Dedifferentiated amniotic fluid mesenchymal stem cell (primary cell): Measurements from ENCODE around the gene TPX2.
A peak's percentile ranks its signal among the peaks of the same experiment; 100 is the strongest.

Experiments used
- DNase-seq: peaks from one replicate; pipeline ENCODE4 v3.0.0-alpha.2; 2016; ENCODE audit errors: extremely low spot score

Gene TPX2

GRCh38 chr20:31738729-31739549 lies at the start of gene TPX2:
Gene TPX2 (plus strand): TSS chr20:31739290. CDS start chr20:31757477, 18,187 bp downstream.
- peak; percentile 98 for DNase-seq

- no peak for DNase-seq
Measured at GRCh38 chr20:31690124-31690666, 48.9 kb upstream of the TPX2 start.

GRCh38 chr20:31691646-31692275 lies 47.3 kb upstream of the TPX2 start:
- DNase-seq = no peak

GRCh38 chr20:31693402-31693801 lies 45.7 kb upstream of the TPX2 start:
- no peak for DNase-seq

- no peak for DNase-seq
Measured at GRCh38 chr20:31693987-31694661, 45.0 kb upstream of the TPX2 start.

- DNase-seq = no peak
Measured at GRCh38 chr20:31694842-31695593, 44.1 kb upstream of the TPX2 start.

GRCh38 chr20:31695849-31696804 lies 43.0 kb upstream of the TPX2 start:
- DNase-seq = no peak

GRCh38 chr20:31698243-31698802 lies 40.8 kb upstream of the TPX2 start:
- DNase-seq = no peak

- peak; percentile 87 for DNase-seq
Measured at GRCh38 chr20:31698803-31699718, 40.0 kb upstream of the TPX2 start.

- no peak for DNase-seq
Measured at GRCh38 chr20:31699801-31700728, 39.0 kb upstream of the TPX2 start.

- no peak for DNase-seq
Measured at GRCh38 chr20:31700747-31701146, 38.3 kb upstream of the TPX2 start.

- no peak for DNase-seq
Measured at GRCh38 chr20:31701591-31701990, 37.5 kb upstream of the TPX2 start.

GRCh38 chr20:31704225-31705119 lies 34.6 kb upstream of the TPX2 start:
- peak; percentile 28 for DNase-seq

GRCh38 chr20:31705191-31705590 lies 33.9 kb upstream of the TPX2 start:
- no peak for DNase-seq

- DNase-seq = no peak
Measured at GRCh38 chr20:31705598-31706597, 33.2 kb upstream of the TPX2 start.
